Mesenchymal stem cell (in vitro differentiated cells and primary cell): ENCODE data around the gene SULT1A1.

Source experiments
- DNase-seq: peaks from one replicate; pipeline ENCODE4 v3.0.0-alpha.2; 2013
- H2AFZ ChIP-seq: one replicate; pipeline ENCODE4 v1.6.1; 2013; ENCODE audit warnings: low read depth, mild to moderate bottlenecking, control low read depth, inconsistent platforms, low read length, moderate library complexity
- H2AK5ac ChIP-seq: 2 replicates; pipeline ENCODE4 v1.6.1; 2013; ENCODE audit warnings: low read length, moderate library complexity, mild to moderate bottlenecking, inconsistent platforms; ENCODE audit not compliant: severe bottlenecking
- H2BK120ac ChIP-seq: one replicate; pipeline ENCODE4 v1.6.1; 2013; ENCODE audit warnings: low read depth, mild to moderate bottlenecking, inconsistent platforms, low read length, moderate library complexity
- H2BK12ac ChIP-seq, 2 experiments: one replicate each; pipeline ENCODE4 v1.6.1; 2013; ENCODE audit warnings: inconsistent platforms in 2 of 2, low read length in 2 of 2, mild to moderate bottlenecking in 2 of 2, moderate library complexity in 2 of 2, control low read depth in 1 of 2
- H2BK15ac ChIP-seq: one replicate; pipeline ENCODE4 v1.6.1; 2013; ENCODE audit warnings: mild to moderate bottlenecking, low read depth, inconsistent platforms; ENCODE audit not compliant: poor library complexity, severe bottlenecking
- H2BK5ac ChIP-seq: 2 replicates; pipeline ENCODE4 v1.6.1; 2013; ENCODE audit warnings: low read depth, mild to moderate bottlenecking, low read length, control low read depth, inconsistent platforms; ENCODE audit not compliant: poor library complexity, severe bottlenecking
- H3K14ac ChIP-seq, 2 experiments: one replicate each; pipeline ENCODE4 v1.6.1; 2013; ENCODE audit warnings: inconsistent platforms in 2 of 2, low read length in 2 of 2, control low read depth in 1 of 2, mild to moderate bottlenecking in 1 of 2, moderate library complexity in 1 of 2
- H3K18ac ChIP-seq, 2 experiments: one replicate each; pipeline ENCODE4 v1.6.1; 2013; ENCODE audit warnings: inconsistent platforms in 2 of 2, low read length in 2 of 2, control low read depth in 1 of 2, low read depth in 1 of 2, mild to moderate bottlenecking in 1 of 2
- H3K23ac ChIP-seq, 2 experiments: one replicate each; pipeline ENCODE4 v1.6.1; 2013; ENCODE audit warnings: inconsistent platforms in 2 of 2, low read length in 2 of 2, mild to moderate bottlenecking in 2 of 2, moderate library complexity in 2 of 2, control low read depth in 1 of 2
- H3K27ac ChIP-seq: 2 replicates; pipeline ENCODE4 v1.5.1; 2013; ENCODE audit warnings: mild to moderate bottlenecking, moderate library complexity, low read length, control low read depth, inconsistent platforms; ENCODE audit not compliant: poor library complexity, severe bottlenecking
- H3K27me3 ChIP-seq, 2 experiments: 2 replicates each; pipeline versions ENCODE4 v1.6.1 to v1.7.0; 2013; ENCODE audit warnings: low read length in 2 of 2, mild to moderate bottlenecking in 2 of 2, moderate library complexity in 2 of 2, control low read depth in 1 of 2, inconsistent platforms in 1 of 2; ENCODE audit not compliant: control insufficient read depth in 1 of 2, insufficient read depth in 1 of 2
- H3K36me3 ChIP-seq, 2 experiments: 2 replicates each; pipeline versions ENCODE4 v1.6.1 to v1.7.0; 2013; ENCODE audit warnings: low read length in 2 of 2, control low read depth in 1 of 2, inconsistent platforms in 1 of 2, low read depth in 1 of 2, mild to moderate bottlenecking in 1 of 2; ENCODE audit not compliant: insufficient read depth in 2 of 2, control insufficient read depth in 1 of 2
- H3K4ac ChIP-seq, 2 experiments: one replicate each; pipeline ENCODE4 v1.6.1; 2013; ENCODE audit warnings: inconsistent platforms in 2 of 2, low read length in 2 of 2, mild to moderate bottlenecking in 2 of 2, moderate library complexity in 2 of 2, control low read depth in 1 of 2, low read depth in 1 of 2
- H3K4me1 ChIP-seq: 2 replicates; pipeline ENCODE4 v1.6.1; 2013; ENCODE audit warnings: low read depth, low read length, control low read depth; ENCODE audit not compliant: control insufficient read depth, insufficient read depth
- H3K4me2 ChIP-seq: 2 replicates; pipeline ENCODE4 v1.6.1; 2013; ENCODE audit warnings: low read length, mild to moderate bottlenecking, inconsistent platforms; ENCODE audit not compliant: poor library complexity, severe bottlenecking
- H3K4me3 ChIP-seq, 2 experiments: 2 replicates each; pipeline versions ENCODE4 v1.5.1 to v1.7.0; 2013; ENCODE audit warnings: low read length in 2 of 2, mild to moderate bottlenecking in 2 of 2, control low read depth in 1 of 2, low read depth in 1 of 2; ENCODE audit not compliant: insufficient read depth in 1 of 2
- H3K79me1 ChIP-seq: replicated peaks from 2 replicates; pipeline ENCODE4 v1.6.1; 2013; ENCODE audit warnings: mild to moderate bottlenecking, control low read depth, low read length, inconsistent platforms; ENCODE audit not compliant: poor library complexity, severe bottlenecking
- H3K9ac ChIP-seq: 2 replicates; pipeline ENCODE4 v1.7.0; 2013; ENCODE audit warnings: mild to moderate bottlenecking, low read length, moderate library complexity
- H3K9me3 ChIP-seq: 2 replicates; pipeline ENCODE4 v1.7.0; 2013; ENCODE audit warnings: mild to moderate bottlenecking, low read length; ENCODE audit not compliant: control insufficient read depth
- H4K8ac ChIP-seq: one replicate; pipeline ENCODE4 v1.6.1; 2013; ENCODE audit warnings: inconsistent platforms, mild to moderate bottlenecking, low read length, moderate library complexity
- H4K91ac ChIP-seq: one replicate; pipeline ENCODE4 v1.6.1; 2013; ENCODE audit warnings: mild to moderate bottlenecking, low read length, inconsistent platforms
- WGBS: methylation state at CpG from one replicate; pipeline ENCODE4 v1.1.7; 2013; ENCODE audit warnings: mixed read lengths; 5-methylcytosine and 5-hydroxymethylcytosine counted together

Gene SULT1A1

GRCh38 chr16:28558456-28558855 lies 51.4 kb downstream of the SULT1A1 start:
- H3K14ac ChIP-seq = no peak overlapping the region
- H2BK120ac ChIP-seq = no peak overlapping the region
- no peak overlapping the region for H3K23ac ChIP-seq
- H3K9me3 ChIP-seq = no peaks in the 10 kb centered on the region
- H2BK15ac ChIP-seq = no peak overlapping the region
- no peak overlapping the region for H2AK5ac ChIP-seq
- no peaks in the 10 kb centered on the region for H3K27me3 ChIP-seq
- H3K4me2 ChIP-seq = no peak overlapping the region
- peaks cover 7% of the 10 kb centered on the region for H3K4me1 ChIP-seq
- DNase-seq = no peak
- no peak overlapping the region for H3K18ac ChIP-seq
- no peak overlapping the region for H2BK5ac ChIP-seq
- H4K8ac ChIP-seq = no peak overlapping the region
- no peak overlapping the region for H3K4me3 ChIP-seq
- H2AFZ ChIP-seq = no peak overlapping the region
- H3K79me1 ChIP-seq = peaks cover 30% of the 10 kb centered on the region
- no peak overlapping the region for H2BK12ac ChIP-seq
- 100% methylated on average over 2 of the region's 3 CpGs for WGBS
- no peak overlapping the region for H4K91ac ChIP-seq
- no peak overlapping the region for H3K27ac ChIP-seq
- H3K4ac ChIP-seq = no peak overlapping the region
- H3K9ac ChIP-seq = no peak overlapping the region
- peaks cover 7% of the 10 kb centered on the region in 2 experiments for H3K36me3 ChIP-seq

DNA sequence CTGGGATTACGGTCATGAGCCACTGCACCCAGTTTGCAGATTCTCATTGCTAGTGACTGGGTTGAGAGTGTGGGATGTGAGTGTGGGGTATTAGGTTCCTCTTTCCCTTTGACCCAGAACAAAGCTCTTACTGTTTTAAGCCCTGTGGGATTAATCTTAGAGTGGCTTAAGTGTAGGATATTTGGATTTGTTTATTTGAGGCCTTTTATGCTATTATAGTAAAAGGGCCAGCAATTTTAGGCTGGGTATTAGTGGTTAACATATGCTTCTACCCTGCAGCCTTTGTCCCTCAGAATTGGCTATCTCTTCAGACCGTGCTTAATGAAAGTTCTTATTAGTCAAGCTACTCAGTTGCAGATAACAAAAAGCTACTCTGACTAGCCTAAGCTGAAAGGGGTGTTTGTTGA lies 52.9 kb downstream of the SULT1A1 start:
- peaks cover 27% of the 10 kb centered on the region for H3K79me1 ChIP-seq
- no peaks in the 10 kb centered on the region for H3K9me3 ChIP-seq
- no peak overlapping the region for H2BK15ac ChIP-seq
- H3K18ac ChIP-seq = no peak overlapping the region
- no peak overlapping the region for H3K14ac ChIP-seq
- H3K27me3 ChIP-seq = no peaks in the 10 kb centered on the region
- no peak overlapping the region for H3K9ac ChIP-seq
- no peak overlapping the region for H2AFZ ChIP-seq
- no peak overlapping the region for H2BK12ac ChIP-seq
- H4K91ac ChIP-seq = no peak overlapping the region
- no peak overlapping the region for H3K4me3 ChIP-seq
- no peak overlapping the region for H2BK120ac ChIP-seq
- no peak overlapping the region for H3K23ac ChIP-seq
- no peak for DNase-seq
- H2AK5ac ChIP-seq = no peak overlapping the region
- H4K8ac ChIP-seq = no peak overlapping the region
- H3K36me3 ChIP-seq = peaks cover 7% of the 10 kb centered on the region in 2 experiments
- WGBS = 90% methylated on average over 1 of the region's 2 CpGs
- no peak overlapping the region for H3K4me2 ChIP-seq
- H3K27ac ChIP-seq = no peak overlapping the region
- H3K4me1 ChIP-seq = peaks cover 7% of the 10 kb centered on the region
- no peak overlapping the region for H3K4ac ChIP-seq
- H2BK5ac ChIP-seq = no peak overlapping the region

GRCh38 chr16:28555561-28555960 lies 54.3 kb downstream of the SULT1A1 start:
- Histone ChIP-seq H3K4ac (no peak overlapping the region), H4K91ac (no peak overlapping the region), H3K14ac (no peak overlapping the region), H3K27ac (no peak overlapping the region), H3K79me1 (peaks cover 24% of the 10 kb centered on the region), H3K18ac (no peak overlapping the region), H3K4me1 (peaks cover 7% of the 10 kb centered on the region), H2AFZ (no peak overlapping the region), H2BK120ac (no peak overlapping the region), H2BK12ac (no peak overlapping the region), H2BK15ac (no peak overlapping the region), H2AK5ac (no peak overlapping the region), H4K8ac (no peak overlapping the region), H3K23ac (no peak overlapping the region), H3K27me3 (no peaks in the 10 kb centered on the region), H3K4me3 (no peak overlapping the region), H3K4me2 (no peak overlapping the region), H2BK5ac (no peak overlapping the region), H3K36me3 (peaks cover 7% of the 10 kb centered on the region in 2 experiments), H3K9me3 (no peaks in the 10 kb centered on the region), H3K9ac (no peak overlapping the region)
- 100% methylated on average over 2 of the region's 2 CpGs for WGBS
- no peak for DNase-seq
